HG02943 (cell line): Measurements from ENCODE around the gene OVOL3.

Source experiments
- ATAC-seq: cut with Tn5 transposase; IDR thresholded peaks from one replicate; pipeline ENCODE4 v1.9.1; 2021; ENCODE audit warnings: mild to moderate bottlenecking, low read depth, moderate library complexity; ENCODE audit not compliant: unreplicated experiment

OVOL3 gene

DNA sequence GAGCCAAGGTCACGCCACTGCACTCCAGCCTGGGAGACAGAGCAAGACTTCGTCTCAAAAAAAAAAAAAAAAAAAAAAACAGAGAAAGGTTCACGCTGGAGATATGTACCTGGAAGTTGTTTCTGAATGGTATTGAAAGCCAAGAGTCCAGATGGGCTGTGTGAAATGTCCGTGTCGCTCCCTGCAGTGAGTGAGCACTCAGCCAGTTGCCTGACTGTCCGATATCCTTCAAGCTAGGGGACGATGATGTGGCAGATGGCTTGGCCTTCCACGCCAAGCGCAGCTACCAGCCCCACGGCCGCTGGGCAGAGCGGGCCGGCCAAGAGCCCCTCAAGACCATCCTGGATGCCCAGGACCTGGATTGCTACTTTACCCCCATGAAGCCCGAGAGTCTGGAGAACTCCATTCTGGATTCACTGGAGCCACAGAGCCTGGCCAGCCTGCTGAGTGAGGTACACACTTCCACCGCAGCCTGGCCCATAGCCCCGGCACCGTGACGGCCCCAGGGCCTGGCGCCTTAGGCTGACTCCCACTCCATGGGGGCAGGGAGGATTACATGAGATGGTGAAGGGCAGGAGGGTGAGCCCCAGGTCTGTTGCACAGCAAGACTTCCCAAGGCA, 11.7 kb upstream of the OVOL3 start:
- ATAC-seq: no peak

DNA sequence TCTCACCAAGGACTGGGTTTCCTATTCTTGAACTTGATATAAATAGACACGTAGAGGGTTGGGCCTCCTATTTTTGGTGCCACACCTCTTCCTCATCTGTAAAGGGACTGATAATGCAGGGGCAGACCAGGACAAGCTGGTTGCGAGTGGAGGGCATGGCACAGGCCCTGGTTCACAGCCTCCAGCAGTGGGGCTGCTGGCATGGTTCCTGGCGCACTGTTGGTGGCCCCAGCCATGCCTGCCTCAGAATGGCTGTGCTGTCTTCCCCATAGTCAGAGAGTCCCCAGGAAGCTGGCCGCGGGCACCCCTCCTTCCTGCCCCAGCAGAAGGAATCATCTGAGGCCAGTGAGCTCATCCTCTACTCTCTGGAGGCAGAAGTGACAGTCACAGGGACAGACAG, 10.5 kb upstream of the OVOL3 start:
- ATAC-seq: no peak

DNA sequence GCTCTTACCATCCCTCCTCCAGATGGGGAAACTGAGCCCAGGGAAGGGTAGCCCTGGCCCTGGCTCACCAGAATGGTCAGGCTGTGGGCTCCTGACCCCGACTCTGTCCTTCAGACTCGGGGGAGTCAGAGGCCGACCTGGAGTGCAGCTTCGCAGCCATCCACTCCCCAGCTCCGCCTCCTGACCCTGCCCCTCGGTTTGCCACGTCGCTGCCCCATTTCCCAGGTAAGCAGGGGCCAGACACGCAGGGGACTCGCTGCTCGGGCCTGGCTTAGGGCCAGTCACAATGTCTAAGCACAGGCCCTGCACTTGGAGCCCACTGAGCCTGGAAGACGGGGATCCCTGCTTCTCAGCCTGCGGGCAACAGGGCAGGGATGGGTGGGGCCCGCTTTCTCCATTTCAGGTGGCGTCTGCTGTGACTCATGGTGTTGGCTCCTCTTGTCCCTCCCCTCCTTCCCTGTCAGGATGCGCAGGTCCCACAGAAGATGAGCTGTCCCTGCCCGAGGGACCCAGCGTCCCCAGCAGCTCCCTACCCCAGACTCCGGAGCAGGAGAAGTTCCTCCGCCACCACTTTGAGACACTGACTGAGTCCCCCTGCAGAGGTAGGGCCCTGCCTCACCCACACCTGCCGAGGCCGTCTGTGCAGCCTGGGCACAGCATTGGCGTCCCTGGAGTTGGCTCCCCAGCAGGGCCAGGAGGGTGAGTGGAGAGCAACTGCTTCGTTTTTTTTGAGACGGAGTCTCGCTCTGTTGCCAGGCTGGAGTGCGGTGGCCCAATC, 9.2 kb upstream of the OVOL3 start:
- no peak for ATAC-seq

- no peak for ATAC-seq
Measured at GRCh38 chr19:36103040-36103626, 7.8 kb upstream of the OVOL3 start.

- no peak for ATAC-seq
Measured at GRCh38 chr19:36103842-36104552, 6.9 kb upstream of the OVOL3 start.

GRCh38 chr19:36106441-36106840, 4.5 kb upstream of the OVOL3 start:
- ATAC-seq: no peak

- no peak for ATAC-seq
Measured at GRCh38 chr19:36106991-36107390, 4.0 kb upstream of the OVOL3 start.

DNA sequence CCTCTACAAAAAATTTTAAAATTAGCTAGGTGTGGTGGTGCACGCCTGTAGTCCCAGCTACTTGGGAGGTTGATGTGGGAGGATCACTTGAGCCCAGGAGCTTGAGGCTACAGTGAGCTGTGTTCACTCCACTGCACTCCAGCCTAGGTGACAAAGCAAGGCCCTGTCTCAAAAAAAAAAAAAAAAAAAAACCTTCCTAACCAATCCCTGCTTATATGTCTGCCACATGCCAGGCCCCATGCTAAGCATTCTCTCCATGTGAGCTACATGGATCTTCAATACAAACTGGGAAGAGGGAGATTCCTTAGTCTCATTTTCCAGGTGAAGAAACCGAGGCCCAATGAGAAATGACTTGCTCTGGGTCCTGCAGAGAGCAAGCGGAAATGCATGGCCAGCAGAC, 2.3 kb upstream of the OVOL3 start:
- ATAC-seq: no peak

DNA sequence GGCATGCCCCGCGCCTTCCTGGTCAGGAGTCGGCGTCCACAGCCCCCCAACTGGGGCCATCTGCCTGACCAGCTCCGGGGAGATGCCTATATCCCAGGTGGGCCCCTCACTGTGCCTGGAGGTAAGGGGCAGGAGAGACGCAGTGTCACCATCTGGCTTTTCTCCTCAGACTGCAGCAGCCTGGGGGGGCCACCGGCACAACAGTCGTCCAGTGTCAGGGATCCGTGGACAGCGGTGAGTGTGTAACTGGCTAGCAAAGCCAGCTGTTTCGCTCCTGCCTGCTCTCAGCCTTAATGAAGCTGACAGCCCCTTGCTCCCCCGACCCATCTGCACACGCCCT, 227 bp downstream of the OVOL3 start:
- no peak for ATAC-seq

- ATAC-seq: no peak
Measured at GRCh38 chr19:36112678-36113077, 1.7 kb downstream of the OVOL3 start.

DNA sequence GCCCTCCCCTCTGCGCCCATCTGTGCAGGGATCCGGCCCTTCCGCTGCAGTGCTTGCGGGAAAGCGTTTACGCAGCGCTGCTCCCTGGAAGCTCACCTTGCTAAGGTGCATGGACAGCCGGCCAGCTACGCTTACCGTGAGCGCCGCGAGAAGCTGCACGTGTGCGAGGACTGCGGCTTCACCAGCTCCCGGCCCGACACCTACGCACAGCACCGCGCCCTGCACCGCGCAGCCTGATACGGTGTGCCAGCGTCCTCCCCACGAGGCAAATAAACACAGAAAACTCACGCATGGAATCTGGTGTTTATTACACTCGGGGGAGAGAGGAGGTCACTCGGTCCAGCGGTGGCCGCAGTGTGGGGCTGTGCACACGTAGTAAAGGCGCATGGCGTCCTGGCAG, 2.5 kb downstream of the OVOL3 start:
- ATAC-seq: no peak

GRCh38 chr19:36113894-36114720, 3.2 kb downstream of the OVOL3 start:
- ATAC-seq: peak; percentile 4

DNA sequence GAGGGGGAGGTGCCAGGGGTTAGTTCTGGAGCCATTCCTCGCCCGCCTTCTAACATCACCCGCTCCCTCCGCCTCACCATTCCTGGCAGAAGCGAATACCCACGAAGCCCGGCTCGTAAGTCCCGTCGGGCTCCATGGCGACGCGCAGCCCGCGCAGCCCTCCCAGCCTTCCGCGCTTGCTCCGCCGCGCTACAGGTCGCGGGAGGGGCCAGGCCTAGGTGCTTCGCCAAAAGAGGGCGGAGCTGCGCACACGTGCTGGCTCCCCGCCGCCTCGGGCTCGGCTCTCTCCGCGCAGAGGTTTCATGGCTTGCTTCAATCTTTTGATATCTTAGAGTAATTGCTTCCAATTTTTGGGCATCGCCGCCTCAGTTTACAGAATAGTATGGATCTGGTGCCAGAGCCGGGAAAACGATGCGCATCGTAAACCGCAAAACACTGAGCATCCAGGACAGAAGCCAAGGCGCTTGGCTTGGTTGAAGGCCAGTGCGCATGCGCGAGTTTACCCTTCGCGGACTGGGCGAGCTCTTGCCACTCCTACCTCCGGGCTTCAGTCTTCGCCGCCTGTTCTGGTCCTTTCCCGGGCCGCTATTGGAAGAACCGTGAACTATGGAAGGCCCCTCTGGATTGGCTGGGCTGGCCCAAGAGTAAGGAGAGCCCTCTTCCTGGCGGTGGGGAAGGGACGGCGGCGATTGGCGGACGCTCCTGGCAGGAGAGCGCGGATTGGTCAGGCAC, 3.9 kb downstream of the OVOL3 start, which contains the start of gene POLR2I:
Gene POLR2I (minus strand): TSS at position 155 of the 732 bp plus-strand sequence. CDS start 19 bp downstream, at position 136.
- peak; percentile 68 for ATAC-seq

DNA sequence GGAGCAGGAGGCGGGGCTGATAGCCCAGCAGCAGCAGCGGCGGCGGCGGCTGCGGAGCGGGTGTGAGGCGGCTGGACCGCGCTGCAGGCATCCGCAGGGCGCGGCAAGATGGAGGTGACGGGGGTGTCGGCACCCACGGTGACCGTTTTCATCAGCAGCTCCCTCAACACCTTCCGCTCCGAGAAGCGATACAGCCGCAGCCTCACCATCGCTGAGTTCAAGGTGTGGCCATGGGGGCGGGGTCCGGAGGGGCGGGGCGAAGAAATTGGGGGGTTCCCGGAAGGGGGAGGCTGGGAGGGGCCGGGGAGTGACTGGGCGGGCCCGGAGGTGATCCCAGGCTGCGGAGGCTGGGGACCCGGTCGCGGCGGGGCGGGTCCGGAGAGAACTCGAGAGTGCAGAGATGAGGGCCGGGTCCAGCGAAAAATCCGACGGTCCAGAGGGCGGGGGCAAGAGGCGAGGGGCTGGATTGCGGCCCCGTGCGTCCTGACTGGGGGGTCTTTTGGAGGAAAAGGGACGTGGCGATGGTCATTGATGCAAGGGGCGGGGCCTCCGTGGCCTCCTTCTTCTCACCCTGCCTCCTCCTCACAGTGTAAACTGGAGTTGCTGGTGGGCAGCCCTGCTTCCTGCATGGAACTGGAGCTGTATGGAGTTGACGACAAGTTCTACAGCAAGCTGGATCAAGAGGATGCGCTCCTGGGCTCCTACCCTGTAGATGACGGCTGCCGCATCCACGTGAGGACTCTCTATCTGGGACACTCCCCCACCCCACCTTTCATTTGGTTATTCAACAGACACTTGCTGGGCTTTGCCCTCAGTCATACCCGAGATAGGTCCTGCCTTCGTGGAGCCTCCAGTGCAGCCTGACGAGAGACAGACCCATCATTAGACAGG, 4.8 kb downstream of the OVOL3 start, which contains the start of gene TBCB:
Gene TBCB (plus strand): TSS at position 16 of the 891 bp plus-strand sequence. CDS start 93 bp downstream, at position 109.
- ATAC-seq: peak; percentile 32

GRCh38 chr19:36116344-36116637, 5.3 kb downstream of the OVOL3 start:
- ATAC-seq: no peak

- no peak for ATAC-seq
Measured at GRCh38 chr19:36120092-36120983, 9.4 kb downstream of the OVOL3 start.

DNA sequence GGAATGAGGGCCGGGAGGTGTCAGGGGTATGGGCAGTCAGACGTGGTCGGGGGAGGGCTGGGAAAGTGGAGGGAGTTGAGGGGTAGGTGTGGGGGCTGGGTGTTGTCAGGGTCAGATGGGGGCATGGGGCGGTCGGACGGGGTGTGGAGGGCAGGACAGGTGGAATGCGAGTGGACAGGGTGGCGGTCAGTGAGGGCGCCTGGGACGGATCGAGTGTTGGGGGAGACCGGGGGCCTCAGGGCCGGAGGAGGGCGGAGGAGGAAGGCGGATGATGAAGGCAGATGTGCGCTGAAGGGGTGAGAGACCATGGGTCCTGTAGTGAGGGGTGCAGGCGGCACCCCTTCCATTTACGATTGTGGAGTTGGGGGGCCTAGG, 10.0 kb downstream of the OVOL3 start:
- ATAC-seq: no peak
